ENCODE results near the gene EVA1A. TPM values are rescaled to one million over a fixed set of nuclear protein-coding genes. Genes with fewer than 3 reads are reported as not detected.

Gene EVA1A
- total RNA-seq, 1 donor from 2014 or later: 112 TPM

GRCh38 chr2:75559680-75560021 lies 1.1 kb downstream of the EVA1A start:
- Histone ChIP-seq H3K4me3 (ENCODE audit: low read depth, low read length) (peak overlapping the region; percentile 74), H3K36me3 (ENCODE audit: control insufficient read depth, insufficient read depth, low read length) (no peaks in the 10 kb centered on the region), H3K27me3 (ENCODE audit: control insufficient read depth, insufficient read depth, low read length) (no peaks in the 10 kb centered on the region)
- TF ChIP-seq, protein P1, sequence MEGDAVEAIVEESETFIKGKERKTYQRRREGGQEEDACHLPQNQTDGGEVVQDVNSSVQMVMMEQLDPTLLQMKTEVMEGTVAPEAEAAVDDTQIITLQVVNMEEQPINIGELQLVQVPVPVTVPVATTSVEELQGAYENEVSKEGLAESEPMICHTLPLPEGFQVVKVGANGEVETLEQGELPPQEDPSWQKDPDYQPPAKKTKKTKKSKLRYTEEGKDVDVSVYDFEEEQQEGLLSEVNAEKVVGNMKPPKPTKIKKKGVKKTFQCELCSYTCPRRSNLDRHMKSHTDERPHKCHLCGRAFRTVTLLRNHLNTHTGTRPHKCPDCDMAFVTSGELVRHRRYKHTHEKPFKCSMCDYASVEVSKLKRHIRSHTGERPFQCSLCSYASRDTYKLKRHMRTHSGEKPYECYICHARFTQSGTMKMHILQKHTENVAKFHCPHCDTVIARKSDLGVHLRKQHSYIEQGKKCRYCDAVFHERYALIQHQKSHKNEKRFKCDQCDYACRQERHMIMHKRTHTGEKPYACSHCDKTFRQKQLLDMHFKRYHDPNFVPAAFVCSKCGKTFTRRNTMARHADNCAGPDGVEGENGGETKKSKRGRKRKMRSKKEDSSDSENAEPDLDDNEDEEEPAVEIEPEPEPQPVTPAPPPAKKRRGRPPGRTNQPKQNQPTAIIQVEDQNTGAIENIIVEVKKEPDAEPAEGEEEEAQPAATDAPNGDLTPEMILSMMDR (IDR thresholded peaks at IDR 0.05; ENCODE audit: insufficient read depth, low read length, poor library complexity, severe bottlenecking): no peak
- DNase-seq (ENCODE audit: low read depth): no peak

DNA sequence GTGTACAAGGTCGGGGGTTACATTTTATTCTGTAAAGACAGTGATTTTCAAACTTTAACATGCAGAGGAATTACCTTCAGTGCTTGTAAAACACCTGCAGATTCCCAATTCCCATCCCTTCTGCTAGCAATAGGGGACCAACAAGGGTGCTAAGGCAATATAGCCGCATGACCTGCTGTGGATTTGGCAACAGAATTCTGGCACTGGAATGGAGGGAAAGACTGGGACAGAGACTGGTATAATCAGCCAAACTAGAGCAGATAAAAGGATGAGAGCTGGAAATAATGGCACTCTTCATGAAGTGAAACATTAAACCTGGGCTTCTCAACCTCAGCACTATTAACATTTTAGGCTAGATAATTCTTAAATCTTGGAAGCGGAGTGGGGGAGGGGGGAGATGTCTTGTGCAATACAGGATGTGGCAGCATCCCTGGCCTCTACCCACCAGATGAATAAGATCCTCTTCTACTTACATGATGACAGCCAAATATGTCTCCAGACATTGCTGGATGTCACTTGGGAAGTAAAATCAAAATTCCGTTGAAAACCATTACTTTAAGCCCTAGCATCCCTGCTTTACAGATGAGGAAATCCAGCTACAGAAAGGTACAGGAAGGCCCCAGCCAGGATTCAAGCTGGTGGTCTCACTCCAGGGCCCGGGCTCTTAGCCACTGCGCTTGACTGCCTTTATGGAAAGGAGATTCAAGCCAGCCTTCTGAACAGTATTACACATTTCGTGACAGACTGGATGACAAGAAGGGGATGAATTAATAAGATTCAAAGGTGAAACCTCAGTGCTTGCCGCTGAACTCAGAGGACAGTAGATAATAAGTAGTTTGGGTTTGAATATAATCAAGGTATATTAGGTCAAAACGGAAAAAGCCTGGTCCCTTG lies 1.7 kb downstream of the EVA1A start:
- Histone ChIP-seq H3K36me3 (ENCODE audit: control insufficient read depth, insufficient read depth, low read length) (no peaks in the 10 kb centered on the region), H3K27me3 (ENCODE audit: control insufficient read depth, insufficient read depth, low read length) (no peaks in the 10 kb centered on the region), H3K4me3 (ENCODE audit: low read depth, low read length) (peak overlapping the region; percentile 74)
- TF ChIP-seq, protein P1 (IDR thresholded peaks at IDR 0.05; ENCODE audit: insufficient read depth, low read length, poor library complexity, severe bottlenecking): no peak
- no peak for DNase-seq (ENCODE audit: low read depth)

GRCh38 chr2:75558136-75558535 lies 2.6 kb downstream of the EVA1A start:
- Histone ChIP-seq H3K27me3 (ENCODE audit: control insufficient read depth, insufficient read depth, low read length) (no peaks in the 10 kb centered on the region), H3K4me3 (ENCODE audit: low read depth, low read length) (no peak overlapping the region), H3K36me3 (ENCODE audit: control insufficient read depth, insufficient read depth, low read length) (no peaks in the 10 kb centered on the region)
- DNase-seq (ENCODE audit: low read depth): no peak
- TF ChIP-seq, protein P1 (IDR thresholded peaks at IDR 0.05; ENCODE audit: insufficient read depth, low read length, poor library complexity, severe bottlenecking): no peak

GRCh38 chr2:75557474-75558133 lies 3.1 kb downstream of the EVA1A start:
- Histone ChIP-seq H3K36me3 (ENCODE audit: control insufficient read depth, insufficient read depth, low read length) (no peaks in the 10 kb centered on the region), H3K27me3 (ENCODE audit: control insufficient read depth, insufficient read depth, low read length) (no peaks in the 10 kb centered on the region), H3K4me3 (ENCODE audit: low read depth, low read length) (no peak overlapping the region)
- no peak for DNase-seq (ENCODE audit: low read depth)
- TF ChIP-seq, protein P1 (IDR thresholded peaks at IDR 0.05; ENCODE audit: insufficient read depth, low read length, poor library complexity, severe bottlenecking): no peak

DNA sequence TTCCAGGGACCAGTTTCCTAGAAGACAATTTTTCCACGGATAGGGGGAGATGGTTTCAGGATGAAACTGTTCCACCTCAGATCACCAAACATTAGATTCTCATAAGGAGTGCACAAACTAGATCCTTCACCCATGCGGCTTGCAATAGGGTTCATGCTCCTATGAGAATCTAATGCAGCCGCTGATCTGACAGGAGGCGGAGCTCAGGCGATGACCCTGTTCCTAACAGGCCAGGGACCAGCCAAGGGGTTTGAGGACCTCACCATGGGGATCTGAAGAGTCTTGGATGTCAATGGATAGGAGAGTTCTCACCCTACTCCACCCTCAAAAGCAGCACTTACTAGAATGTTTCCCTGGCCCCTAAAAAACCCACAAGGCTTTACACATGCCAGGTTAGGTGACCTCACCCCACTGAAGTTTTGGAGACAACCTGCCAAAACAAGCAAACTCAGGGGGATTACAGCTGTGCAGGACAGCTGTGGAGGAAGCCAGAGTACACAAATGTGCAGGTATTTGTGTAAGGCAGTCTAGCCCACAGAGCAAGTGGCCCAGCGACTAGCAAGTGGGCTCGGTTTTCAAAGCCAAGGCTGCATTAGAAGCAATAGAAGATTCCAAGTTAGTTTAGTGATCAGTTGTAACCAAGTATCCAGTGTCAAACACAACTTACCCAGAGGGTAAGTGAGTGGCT lies 3.9 kb downstream of the EVA1A start:
- Histone ChIP-seq H3K27me3 (ENCODE audit: control insufficient read depth, insufficient read depth, low read length) (no peaks in the 10 kb centered on the region), H3K4me3 (ENCODE audit: low read depth, low read length) (no peak overlapping the region), H3K36me3 (ENCODE audit: control insufficient read depth, insufficient read depth, low read length) (no peaks in the 10 kb centered on the region)
- DNase-seq (ENCODE audit: low read depth): no peak
- TF ChIP-seq, protein P1 (IDR thresholded peaks at IDR 0.05; ENCODE audit: insufficient read depth, low read length, poor library complexity, severe bottlenecking): no peak
